Fibroblast of mammary gland (primary cell): ENCODE results near the gene PNPLA5.

Experiments used
- DNase-seq: peaks from one replicate; pipeline ENCODE4 v3.0.0-alpha.2; 2010; ENCODE audit warnings: low read depth
- H3K4me3 ChIP-seq: 2 replicates; pipeline ENCODE4 v1.5.1; 2011; ENCODE audit warnings: low read depth, mild to moderate bottlenecking, low read length, moderate library complexity; ENCODE audit not compliant: control insufficient read depth
- CTCF ChIP-seq: conservative IDR thresholded peaks from 2 replicates; pipeline ENCODE4 v1.5.1; 2011; ENCODE audit warnings: low read depth, low read length, inconsistent platforms; ENCODE audit not compliant: control insufficient read depth, insufficient read depth

Gene PNPLA5

GRCh38 chr22:43859176-43859575, 32.6 kb downstream of the PNPLA5 start:
- no peak overlapping the region for H3K4me3 ChIP-seq
- TF ChIP-seq CTCF = no peak
- DNase-seq = no peak

DNA sequence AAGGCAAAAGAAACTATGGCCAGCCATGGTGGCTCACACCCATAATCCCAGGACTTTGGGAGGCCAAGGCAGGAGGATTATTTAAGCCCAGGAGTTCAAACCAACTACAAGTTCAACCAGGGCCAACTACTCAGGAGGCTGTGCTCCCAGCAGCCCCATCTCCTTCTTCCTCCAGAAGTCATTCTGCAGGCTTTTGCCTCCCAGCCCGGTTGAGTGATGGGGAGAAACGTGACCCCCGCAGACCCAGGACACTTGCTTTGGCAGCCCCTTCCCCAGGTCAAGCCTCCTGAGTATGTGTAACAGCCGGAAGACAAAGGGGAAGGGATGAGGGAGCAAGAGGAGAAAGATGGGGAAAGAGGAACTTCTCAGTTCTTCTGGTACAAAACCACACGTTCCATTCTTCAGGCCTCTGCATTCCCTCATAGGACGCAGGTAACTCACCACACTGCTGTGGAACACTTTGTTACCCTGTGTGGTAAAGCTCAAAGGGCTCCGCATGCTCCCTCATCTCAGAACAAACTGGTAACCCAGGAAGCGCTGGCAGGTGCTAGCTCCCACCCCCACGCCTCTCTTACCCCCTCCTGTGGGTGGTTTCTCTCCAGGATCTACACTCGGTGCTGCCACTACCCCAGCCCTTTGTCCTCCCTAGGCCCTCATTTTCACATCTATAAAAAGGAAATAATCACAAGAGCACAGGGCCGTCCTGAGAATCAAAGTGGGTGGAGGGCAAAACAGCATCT, 33.5 kb downstream of the PNPLA5 start:
- no peak for TF ChIP-seq CTCF
- no peak for DNase-seq
- no peak overlapping the region for H3K4me3 ChIP-seq

DNA sequence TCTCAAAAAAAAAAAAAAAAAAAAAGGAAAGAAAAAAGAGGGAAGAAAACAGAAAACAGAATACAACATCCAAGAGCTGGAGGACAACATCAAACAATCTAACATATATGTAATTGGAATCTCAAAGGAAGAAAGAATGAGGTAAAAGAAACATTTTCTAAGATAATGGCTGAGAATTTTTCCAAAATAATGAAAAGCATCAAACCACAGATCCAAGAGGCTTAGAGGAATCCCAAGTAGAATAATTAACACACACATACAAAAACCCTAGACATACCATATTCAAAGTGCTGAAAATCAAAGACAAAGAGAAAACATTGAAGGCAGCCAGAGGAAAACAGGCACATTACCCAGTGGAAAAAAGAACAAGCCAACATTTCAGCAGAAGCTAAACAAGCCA, 34.4 kb downstream of the PNPLA5 start:
- no peak overlapping the region for H3K4me3 ChIP-seq
- TF ChIP-seq CTCF = no peak
- no peak for DNase-seq

GRCh38 chr22:43855431-43855830, 36.4 kb downstream of the PNPLA5 start:
- DNase-seq = no peak
- no peak for TF ChIP-seq CTCF

GRCh38 chr22:43854786-43855271, 37.0 kb downstream of the PNPLA5 start:
- no peak overlapping the region for H3K4me3 ChIP-seq
- TF ChIP-seq CTCF = no peak
- no peak for DNase-seq

More at GRCh38 chr22:43855431-43855830, 36.4 kb downstream of the PNPLA5 start:
- H3K4me3 ChIP-seq = no peak overlapping the region

GRCh38 chr22:43854121-43854785, 37.6 kb downstream of the PNPLA5 start:
- TF ChIP-seq CTCF = no peak
- no peak overlapping the region for H3K4me3 ChIP-seq
- no peak for DNase-seq
